WTC11 (cell line): ENCODE measurements around the gene KCNA5. TPM values are rescaled to one million over a fixed set of nuclear protein-coding genes. Genes with fewer than 3 reads are reported as not detected.

Experiments
- ATAC-seq: fragments of 200-7000 bp; cut with Tn5 transposase; 2 replicates; pipeline ENCODE4 v1.10.0; 2021; ENCODE audit warnings: mild to moderate bottlenecking, moderate library complexity
- CTCF ChIA-PET: fragments of 300-600 bp; sonication (Branson Sonifier 250); formaldehyde crosslinking; loops from one replicate; lab custom pipeline; 2021; ENCODE audit warnings: antibody characterized with exemption; lab: Charles Lee
- POLR2A ChIA-PET: fragments of 350-600 bp; sonication (Branson Sonifier 250); formaldehyde crosslinking; loops from one replicate; lab custom pipeline; 2021; ENCODE audit warnings: antibody characterized with exemption; lab: Charles Lee
- DNase-seq: peaks from one replicate; pipeline ENCODE4 v3.0.0; 2021; ENCODE audit warnings: low spot score
- H3K27ac Mint-ChIP-seq: 2 replicates; pipeline ENCODE4 v1.8.0; 2021; ENCODE audit warnings: mixed read lengths
- H3K27me3 Mint-ChIP-seq: 2 replicates; pipeline ENCODE4 v1.8.0; 2021; ENCODE audit warnings: low read depth, mild to moderate bottlenecking, moderate library complexity, mixed read lengths
- H3K36me3 Mint-ChIP-seq: 2 replicates; pipeline ENCODE4 v1.8.0; 2021; ENCODE audit warnings: mixed read lengths
- H3K4me1 Mint-ChIP-seq: 2 replicates; pipeline ENCODE4 v1.8.0; 2022; ENCODE audit warnings: mixed read lengths
- H3K4me3 Mint-ChIP-seq: 2 replicates; pipeline ENCODE4 v1.8.0; 2021; ENCODE audit warnings: mild to moderate bottlenecking, moderate library complexity, mixed read lengths
- H3K9me3 Mint-ChIP-seq: 2 replicates; pipeline ENCODE4 v1.8.0; 2021; ENCODE audit warnings: mixed read lengths
- CREB1 ChIP-seq: sonication (generic); formaldehyde crosslinking; IDR thresholded peaks from 2 replicates; pipeline ENCODE4 v1.8.0; 2023; ENCODE audit warnings: mild to moderate bottlenecking, missing genetic modification reagents
- CTCF ChIP-seq: fragments of 200-600 bp; IDR thresholded peaks from 2 replicates; pipeline ENCODE4 v1.8.0; 2022; ENCODE audit warnings: antibody characterized with exemption
- E2F4 ChIP-seq: sonication (generic); formaldehyde crosslinking; IDR thresholded peaks from 2 replicates; pipeline ENCODE4 v1.8.1; 2022; ENCODE audit warnings: low read depth, mild to moderate bottlenecking, moderate library complexity, missing genetic modification reagents, borderline replicate concordance
- E2F5 ChIP-seq: sonication (generic); formaldehyde crosslinking; IDR thresholded peaks from 2 replicates; pipeline ENCODE4 v1.8.1; 2022; ENCODE audit warnings: mild to moderate bottlenecking, moderate library complexity, missing genetic modification reagents
- ELF4 ChIP-seq: sonication (generic); formaldehyde crosslinking; IDR thresholded peaks from 2 replicates; pipeline ENCODE4 v1.8.1; 2022; ENCODE audit warnings: low read depth, mild to moderate bottlenecking, moderate library complexity, missing genetic modification reagents
- EMX1 ChIP-seq: fragments of 250-450 bp; sonication (Bioruptor Pico); IDR thresholded peaks from 2 replicates; pipeline ENCODE4 v1.8.0; 2021; ENCODE audit warnings: mild to moderate bottlenecking
- ERG ChIP-seq: fragments of 250-450 bp; sonication (Bioruptor Pico); IDR thresholded peaks from 2 replicates; pipeline ENCODE4 v1.8.0; 2021; ENCODE audit warnings: mild to moderate bottlenecking
- ETV6 ChIP-seq: sonication (generic); formaldehyde crosslinking; IDR thresholded peaks from 2 replicates; pipeline ENCODE4 v1.8.1; 2022; ENCODE audit warnings: mild to moderate bottlenecking, missing genetic modification reagents
- GABPB1 ChIP-seq: sonication (generic); formaldehyde crosslinking; IDR thresholded peaks from 2 replicates; pipeline ENCODE4 v1.8.1; 2023; ENCODE audit warnings: mild to moderate bottlenecking, missing genetic modification reagents
- HMGA2 ChIP-seq: fragments of 250-450 bp; sonication (Bioruptor Pico); IDR thresholded peaks from 2 replicates; pipeline ENCODE4 v1.4.0; 2021; ENCODE audit warnings: mild to moderate bottlenecking, moderate library complexity
- IRF1 ChIP-seq: sonication (generic); formaldehyde crosslinking; IDR thresholded peaks from 2 replicates; pipeline ENCODE4 v1.8.0; 2023; ENCODE audit warnings: missing genetic modification reagents
- JAZF1 ChIP-seq: fragments of 250-450 bp; sonication (Bioruptor Pico); IDR thresholded peaks from 2 replicates; pipeline ENCODE4 v1.9.0; 2021; ENCODE audit warnings: moderate library complexity, mild to moderate bottlenecking, inconsistent platforms
- NFYB ChIP-seq: sonication (generic); formaldehyde crosslinking; conservative IDR thresholded peaks from 2 replicates; pipeline ENCODE4 v1.8.0; 2022; ENCODE audit warnings: low read depth, missing genetic modification reagents
- NR1H2 ChIP-seq: sonication (generic); formaldehyde crosslinking; IDR thresholded peaks from 2 replicates; pipeline ENCODE4 v1.9.0; 2021; ENCODE audit warnings: mild to moderate bottlenecking, moderate library complexity, missing genetic modification reagents
- OVOL2 ChIP-seq: fragments of 250-450 bp; sonication (Bioruptor Pico); IDR thresholded peaks from 2 replicates; pipeline ENCODE4 v1.9.0; 2021; ENCODE audit warnings: mild to moderate bottlenecking, borderline replicate concordance
- PRRX2 ChIP-seq: fragments of 250-450 bp; sonication (Bioruptor Pico); IDR thresholded peaks from 2 replicates; pipeline ENCODE4 v1.8.0; 2021; ENCODE audit warnings: mild to moderate bottlenecking
- SP1 ChIP-seq: sonication (generic); formaldehyde crosslinking; conservative IDR thresholded peaks from 2 replicates; pipeline ENCODE4 v1.8.1; 2022; ENCODE audit warnings: missing genetic modification reagents
- TCF7 ChIP-seq: sonication (generic); formaldehyde crosslinking; IDR thresholded peaks from 2 replicates; pipeline ENCODE4 v1.8.0; 2022; ENCODE audit warnings: mild to moderate bottlenecking, low read depth, missing genetic modification reagents, moderate library complexity
- TP53 ChIP-seq: sonication (generic); formaldehyde crosslinking; IDR thresholded peaks from 2 replicates; pipeline ENCODE4 v1.8.1; 2023; ENCODE audit warnings: mild to moderate bottlenecking, missing genetic modification reagents
- ZNF121 ChIP-seq: sonication (generic); formaldehyde crosslinking; IDR thresholded peaks from 2 replicates; pipeline ENCODE4 v1.8.0; 2023; ENCODE audit warnings: missing genetic modification reagents
- ZNF317 ChIP-seq: sonication (generic); formaldehyde crosslinking; IDR thresholded peaks from 2 replicates; pipeline ENCODE4 v1.8.1; 2023; ENCODE audit warnings: low read depth, mild to moderate bottlenecking, moderate library complexity, missing genetic modification reagents, borderline replicate concordance
- ZNF396 ChIP-seq: fragments of 250-450 bp; sonication (Bioruptor Pico); IDR thresholded peaks from 2 replicates; pipeline ENCODE4 v1.8.0; 2021; ENCODE audit warnings: mild to moderate bottlenecking, moderate library complexity, borderline replicate concordance
- ZNF423 ChIP-seq: fragments of 250-450 bp; sonication (Bioruptor Pico); IDR thresholded peaks from 2 replicates; pipeline ENCODE4 v2.1.2; 2022; ENCODE audit warnings: mild to moderate bottlenecking, moderate library complexity
- ZNF671 ChIP-seq: fragments of 250-450 bp; sonication (Bioruptor Pico); IDR thresholded peaks from 2 replicates; pipeline ENCODE4 v1.8.0; 2021; ENCODE audit warnings: mild to moderate bottlenecking
- ZSCAN18 ChIP-seq: fragments of 250-450 bp; sonication (Bioruptor Pico); IDR thresholded peaks from 2 replicates; pipeline ENCODE4 v2.1.2; 2022; ENCODE audit warnings: mild to moderate bottlenecking, moderate library complexity
- total RNA-seq: library from RNA; stranded (reverse); gene quantifications from 3 replicates; pipeline ENCODE4 v1.2.3, GENCODE V29; 2021

Gene KCNA5
- total RNA-seq, 1 experiment from 2014 or later, result 0.22 TPM

GRCh38 chr12:5003025-5003666 is 40.5 kb upstream of the KCNA5 start:
- TF ChIP-seq ZNF671 (CRISPR knock-in tag), result no peak
- no peak for TF ChIP-seq ZNF121
- TF ChIP-seq PRRX2 (CRISPR knock-in tag), result no peak
- TF ChIP-seq E2F4, result no peak
- TF ChIP-seq ETV6 (CRISPR knock-in tag), result no peak
- no peak for TF ChIP-seq E2F5
- TF ChIP-seq CTCF, result peak; percentile 92
- no peak for TF ChIP-seq GABPB1 (CRISPR knock-in tag)
- ChIA-PET POLR2A (no interaction called here), CTCF (interaction anchor here (0.6 to 1.0 kb wide), 2 partner anchors 145 to 148 kb away, joined by 3 to 9 read pairs; no protein-coding TSS in a partner anchor)
- no peaks in the 10 kb centered on the region for H3K9me3 Mint-ChIP-seq
- H3K27ac Mint-ChIP-seq, result no peak overlapping the region
- no peaks in the 10 kb centered on the region for H3K36me3 Mint-ChIP-seq
- H3K4me1 Mint-ChIP-seq, result peaks cover 8% of the 10 kb centered on the region
- peak; percentile 95 for ATAC-seq
- peak; percentile 84 for DNase-seq
- no peak overlapping the region for H3K4me3 Mint-ChIP-seq
- H3K27me3 Mint-ChIP-seq, result no peaks in the 10 kb centered on the region

- H3K27me3 Mint-ChIP-seq, result no peaks in the 10 kb centered on the region
- TF ChIP-seq NR1H2, result no peak
- TF ChIP-seq TCF7 (CRISPR knock-in tag), result no peak
- no peak for TF ChIP-seq ZNF317 (CRISPR knock-in tag)
- TF ChIP-seq ZNF121, result no peak
- no peak for TF ChIP-seq OVOL2 (CRISPR knock-in tag)
- no peak for TF ChIP-seq TP53 (CRISPR knock-in tag)
- no peak for TF ChIP-seq ZSCAN18
- no peak for TF ChIP-seq SP1
- TF ChIP-seq ERG (CRISPR knock-in tag), result no peak
- no peak for TF ChIP-seq ELF4 (CRISPR knock-in tag)
- TF ChIP-seq NFYB, result no peak
- TF ChIP-seq EMX1 (CRISPR knock-in tag), result no peak
- TF ChIP-seq IRF1 (CRISPR knock-in tag), result no peak
- TF ChIP-seq ZNF396 (CRISPR knock-in tag), result no peak
- TF ChIP-seq ZNF423 (CRISPR knock-in tag), result no peak
- TF ChIP-seq JAZF1 (CRISPR knock-in tag), result no peak
- no peak for TF ChIP-seq HMGA2 (CRISPR knock-in tag)
- no peak for TF ChIP-seq CREB1 (CRISPR knock-in tag)
- no peak for TF ChIP-seq E2F5
- DNase-seq, result no peak
- POLR2A ChIA-PET, result no interaction called here
- ATAC-seq, result no peak
- CTCF ChIA-PET, result no interaction called here
- H3K9me3 Mint-ChIP-seq, result peaks cover 8% of the 10 kb centered on the region
- H3K4me1 Mint-ChIP-seq, result no peaks in the 10 kb centered on the region
- H3K36me3 Mint-ChIP-seq, result no peaks in the 10 kb centered on the region
- H3K27ac Mint-ChIP-seq, result no peak overlapping the region
- no peak overlapping the region for H3K4me3 Mint-ChIP-seq
Observed at GRCh38 chr12:5008661-5009060, 35.0 kb upstream of the KCNA5 start.
